Astrocyte (in vitro differentiated cells and primary cell): ENCODE results near the gene AKR1C4. TPM values are rescaled to one million over a fixed set of nuclear protein-coding genes. Genes with fewer than 3 reads are reported as not detected.
"Not testable (repeated sequence)": the region's sequence is repeated elsewhere in the genome, so short reads cannot be mapped to it uniquely, and the experiment has no call there.

Experiments used
- DNase-seq: peaks from one replicate; pipeline ENCODE4 v3.0.0-alpha.2; 2010; ENCODE audit warnings: low read depth
- FAIRE-seq: peaks from 2 replicates; lab custom pipeline; 2011; peaks lifted over from hg19 to GRCh38; lab: Jason Lieb, UNC
- H2AFZ ChIP-seq: 2 replicates; pipeline ENCODE4 v1.6.0; 2012; ENCODE audit warnings: low read depth, low read length, inconsistent platforms
- H3K27ac ChIP-seq: 2 replicates; pipeline ENCODE4 v1.5.1; 2011; ENCODE audit warnings: low read depth, low read length, inconsistent platforms
- H3K27me3 ChIP-seq: 2 replicates; pipeline ENCODE4 v1.6.0; 2011; ENCODE audit warnings: low read length, inconsistent platforms; ENCODE audit not compliant: insufficient read depth
- H3K36me3 ChIP-seq: 2 replicates; pipeline ENCODE4 v1.5.1; 2011; ENCODE audit warnings: low read length, inconsistent platforms; ENCODE audit not compliant: insufficient read depth
- H3K4me1 ChIP-seq: 2 replicates; pipeline ENCODE4 v1.5.1; 2011; ENCODE audit warnings: low read length, inconsistent platforms; ENCODE audit not compliant: insufficient read depth
- H3K4me2 ChIP-seq: 2 replicates; pipeline ENCODE4 v1.6.0; 2012; ENCODE audit warnings: low read length, inconsistent platforms
- H3K4me3 ChIP-seq: 2 replicates; pipeline ENCODE4 v1.5.1; 2011; ENCODE audit warnings: low read depth, mild to moderate bottlenecking, low read length, inconsistent platforms; ENCODE audit not compliant: insufficient read depth
- H3K79me2 ChIP-seq: 2 replicates; pipeline ENCODE4 v1.6.0; 2012; ENCODE audit warnings: mild to moderate bottlenecking, low read length, inconsistent platforms; ENCODE audit not compliant: insufficient read depth
- H3K9ac ChIP-seq: 2 replicates; pipeline ENCODE4 v1.6.0; 2012; ENCODE audit warnings: mild to moderate bottlenecking, low read length, inconsistent platforms
- H3K9me3 ChIP-seq: 2 replicates; pipeline ENCODE4 v1.5.1; 2012; ENCODE audit warnings: low read depth, mild to moderate bottlenecking, low read length, inconsistent platforms; ENCODE audit not compliant: insufficient read depth
- H4K20me1 ChIP-seq: 2 replicates; pipeline ENCODE4 v1.6.0; 2012; ENCODE audit warnings: low read length, inconsistent platforms; ENCODE audit not compliant: insufficient read depth
- H3K27ac Mint-ChIP-seq: one replicate; pipeline ENCODE4 v1.8.0; 2021; ENCODE audit warnings: mild to moderate bottlenecking, mixed read lengths; ENCODE audit not compliant: unreplicated experiment
- H3K27me3 Mint-ChIP-seq: one replicate; pipeline ENCODE4 v1.8.0; 2021; ENCODE audit warnings: low read depth, mixed read lengths; ENCODE audit not compliant: unreplicated experiment
- H3K36me3 Mint-ChIP-seq: one replicate; pipeline ENCODE4 v1.8.0; 2021; ENCODE audit warnings: low read depth, mixed read lengths; ENCODE audit not compliant: unreplicated experiment
- H3K4me1 Mint-ChIP-seq: one replicate; pipeline ENCODE4 v1.8.0; 2021; ENCODE audit warnings: low read depth, mixed read lengths; ENCODE audit not compliant: unreplicated experiment
- H3K4me3 Mint-ChIP-seq: one replicate; pipeline ENCODE4 v1.8.0; 2021; ENCODE audit warnings: mild to moderate bottlenecking, moderate library complexity, mixed read lengths; ENCODE audit not compliant: unreplicated experiment
- H3K9me3 Mint-ChIP-seq: one replicate; pipeline ENCODE4 v1.8.0; 2021; ENCODE audit warnings: mild to moderate bottlenecking, mixed read lengths; ENCODE audit not compliant: unreplicated experiment
- CTCF ChIP-seq: IDR thresholded peaks from 2 replicates; pipeline ENCODE4 v1.5.1; 2011; ENCODE audit warnings: low read depth, mild to moderate bottlenecking, inconsistent platforms, low read length, moderate library complexity; ENCODE audit not compliant: insufficient read depth
- EZH2 ChIP-seq: IDR thresholded peaks from 2 replicates; pipeline ENCODE4 v1.6.1; 2012; ENCODE audit warnings: mild to moderate bottlenecking, low read length, inconsistent platforms; ENCODE audit not compliant: insufficient read depth
- total RNA-seq: library from RNA; stranded (reverse); gene quantifications from 2 replicates; pipeline ENCODE4 v1.2.1, GENCODE V29; 2021

The AKR1C4 gene
- total RNA-seq, 1 donor from 2014 or later: not detected

GRCh38 chr10:5206799-5207198 is 10.2 kb downstream of the AKR1C4 start:
- H3K27ac Mint-ChIP-seq: no peak overlapping the region
- peaks cover 8% of the 10 kb centered on the region for H3K27me3 Mint-ChIP-seq
- no peak for FAIRE-seq
- Histone ChIP-seq H4K20me1 (no peaks in the 10 kb centered on the region), H2AFZ (no peak overlapping the region), H3K27me3 (no peaks in the 10 kb centered on the region), H3K27ac (no peak overlapping the region), H3K36me3 (no peaks in the 10 kb centered on the region), H3K79me2 (no peaks in the 10 kb centered on the region), H3K9me3 (no peaks in the 10 kb centered on the region), H3K4me1 (no peaks in the 10 kb centered on the region), H3K4me3 (no peak overlapping the region), H3K9ac (no peak overlapping the region), H3K4me2 (no peak overlapping the region)
- TF ChIP-seq EZH2: no peak
- no peaks in the 10 kb centered on the region for H3K36me3 Mint-ChIP-seq
- no peak for DNase-seq
- H3K9me3 Mint-ChIP-seq: peaks cover 4% of the 10 kb centered on the region
- H3K4me1 Mint-ChIP-seq: no peaks in the 10 kb centered on the region
- no peak overlapping the region for H3K4me3 Mint-ChIP-seq

DNA sequence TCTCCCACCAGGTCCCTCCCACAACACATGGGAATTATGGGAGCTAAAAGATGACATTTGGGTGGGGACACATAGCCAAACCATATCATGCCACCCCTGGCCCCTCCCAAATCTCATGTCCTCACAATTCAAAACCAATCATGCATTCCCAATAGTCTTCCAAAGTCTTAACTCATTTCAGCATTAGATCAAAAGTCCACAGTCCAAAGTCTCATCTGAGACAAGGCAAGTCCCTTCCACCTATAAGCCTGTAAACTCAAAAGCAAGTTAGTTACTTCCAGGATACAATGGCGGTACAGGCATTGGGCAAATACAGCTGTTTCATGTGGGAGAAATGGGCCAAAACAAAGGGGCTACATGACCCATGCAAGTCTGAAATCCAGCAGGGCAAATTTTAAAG is 13.1 kb downstream of the AKR1C4 start:
- not testable (repeated sequence) for H3K27ac Mint-ChIP-seq, H3K4me3 Mint-ChIP-seq, H3K4me2 ChIP-seq, H3K9ac ChIP-seq, H3K79me2 ChIP-seq, H3K27me3 ChIP-seq, H2AFZ ChIP-seq, DNase-seq, H3K36me3 Mint-ChIP-seq, H3K9me3 ChIP-seq, H3K36me3 ChIP-seq, H3K27ac ChIP-seq, H3K9me3 Mint-ChIP-seq, FAIRE-seq, H4K20me1 ChIP-seq, H3K4me1 ChIP-seq, H3K4me3 ChIP-seq, H3K4me1 Mint-ChIP-seq, H3K27me3 Mint-ChIP-seq

DNA sequence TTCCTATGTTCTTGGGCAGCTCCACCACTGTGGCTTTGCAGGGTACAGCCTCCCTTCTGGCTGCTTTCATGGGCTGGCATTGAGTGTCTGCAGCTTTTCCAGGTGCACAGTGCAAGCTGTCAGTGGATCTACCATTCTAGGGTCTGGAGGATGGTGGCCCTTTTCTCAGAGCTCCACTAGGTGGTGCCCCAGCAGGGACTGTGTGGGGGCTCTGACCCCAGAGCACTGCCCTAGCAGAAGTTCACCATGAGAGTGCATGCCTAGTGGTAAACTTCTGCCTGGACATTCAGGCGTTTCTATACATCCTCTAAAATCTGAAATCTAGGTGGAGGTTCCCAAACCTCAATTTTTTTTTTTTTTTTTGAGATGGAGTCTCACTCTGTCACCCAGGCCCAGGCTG is 13.6 kb downstream of the AKR1C4 start:
- H3K36me3 Mint-ChIP-seq, H2AFZ ChIP-seq, H3K4me3 Mint-ChIP-seq, H3K27ac ChIP-seq, H3K4me1 ChIP-seq, H3K27me3 ChIP-seq, DNase-seq, H3K36me3 ChIP-seq, H3K27me3 Mint-ChIP-seq, FAIRE-seq, H3K27ac Mint-ChIP-seq, H3K9ac ChIP-seq, H4K20me1 ChIP-seq, H3K4me2 ChIP-seq, H3K9me3 Mint-ChIP-seq, H3K9me3 ChIP-seq, H3K4me3 ChIP-seq, H3K4me1 Mint-ChIP-seq, H3K79me2 ChIP-seq: not testable (repeated sequence)

DNA sequence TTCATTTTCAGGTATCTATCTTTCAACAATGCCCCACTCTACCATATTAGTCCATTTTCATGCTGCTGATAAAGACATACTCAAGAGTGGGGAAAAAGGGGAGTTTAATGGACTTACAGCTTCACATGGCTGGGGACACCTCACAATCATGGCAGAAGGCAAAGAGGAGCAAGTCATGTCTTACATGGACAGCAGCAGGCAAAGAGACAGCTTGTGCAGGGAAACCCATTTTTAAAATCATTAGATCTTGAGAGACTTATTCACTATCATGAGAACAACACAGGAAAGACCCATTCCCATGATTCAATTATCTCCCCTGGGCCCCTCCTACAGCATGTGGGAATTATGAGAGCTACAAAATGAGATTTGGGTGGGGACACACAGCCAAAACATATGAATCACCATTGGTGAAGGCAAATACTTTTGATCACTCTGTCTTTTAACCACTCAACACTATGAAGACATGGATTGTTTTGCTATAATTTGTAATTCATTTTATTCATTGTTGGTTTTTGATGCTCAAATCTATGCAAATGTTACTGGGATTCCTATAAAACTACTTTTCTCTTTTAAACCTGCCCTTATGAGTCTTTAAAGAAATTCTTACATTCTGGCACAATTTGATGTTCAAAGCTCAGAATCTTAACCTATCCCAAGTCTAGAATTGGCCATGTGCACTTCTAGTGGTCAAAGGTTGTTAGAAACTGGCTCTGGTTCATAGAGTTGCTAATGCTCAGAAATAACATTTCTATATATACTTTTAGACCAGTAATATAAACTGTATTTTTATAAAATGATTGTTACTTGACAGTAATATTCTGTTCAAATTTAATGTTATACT is 15.3 kb downstream of the AKR1C4 start:
- Histone ChIP-seq H4K20me1 (no peaks in the 10 kb centered on the region), H3K4me1 (no peaks in the 10 kb centered on the region), H3K27me3 (no peaks in the 10 kb centered on the region), H2AFZ (no peak overlapping the region), H3K9me3 (no peaks in the 10 kb centered on the region), H3K79me2 (no peaks in the 10 kb centered on the region), H3K4me3 (no peak overlapping the region), H3K27ac (no peak overlapping the region), H3K4me2 (no peak overlapping the region), H3K9ac (no peak overlapping the region), H3K36me3 (no peaks in the 10 kb centered on the region)
- Mint-ChIP-seq H3K9me3 (peaks cover 10% of the 10 kb centered on the region), H3K27ac (no peak overlapping the region), H3K36me3 (no peaks in the 10 kb centered on the region), H3K4me1 (no peaks in the 10 kb centered on the region), H3K27me3 (no peaks in the 10 kb centered on the region), H3K4me3 (no peak overlapping the region)
- DNase-seq (no peak), FAIRE-seq (no peak)
- TF ChIP-seq EZH2 (no peak), CTCF (no peak)
